DOHH2 (cell line): ENCODE measurements around the gene C16orf92.
A peak's percentile ranks its signal among the peaks of the same experiment; 100 is the strongest.
"Not testable (repeated sequence)": the region's sequence is repeated elsewhere in the genome, so short reads cannot be mapped to it uniquely, and the experiment has no call there.

Experiments
- H3F3A ChIP-seq: fragments of 200-600 bp; sonication (generic), shearing (Covaris generic); 2 replicates; pipeline ENCODE4 v1.6.0; 2016; ENCODE audit warnings: antibody characterized with exemption, mild to moderate bottlenecking; ENCODE audit not compliant: control insufficient read depth, insufficient read depth
- H3K27ac ChIP-seq: fragments of 200-600 bp; sonication (generic); 2 replicates; pipeline ENCODE4 v1.5.1; 2014; ENCODE audit warnings: low read depth, mild to moderate bottlenecking, low read length, moderate library complexity
- H3K27me3 ChIP-seq: fragments of 200-600 bp; sonication (generic); 2 replicates; pipeline ENCODE4 v1.6.1; 2014; ENCODE audit warnings: mild to moderate bottlenecking, low read length, mixed read lengths; ENCODE audit not compliant: control insufficient read depth
- H3K36me3 ChIP-seq: fragments of 200-600 bp; sonication (generic); 2 replicates; pipeline ENCODE4 v1.6.1; 2014; ENCODE audit warnings: mild to moderate bottlenecking, low read length, moderate library complexity, mixed read lengths; ENCODE audit not compliant: control insufficient read depth
- H3K4me1 ChIP-seq: fragments of 200-600 bp; sonication (generic); 2 replicates; pipeline ENCODE4 v1.6.1; 2014; ENCODE audit warnings: mild to moderate bottlenecking, low read length, mixed read lengths; ENCODE audit not compliant: control insufficient read depth
- H3K4me2 ChIP-seq: fragments of 200-600 bp; sonication (generic); 2 replicates; pipeline ENCODE4 v1.6.0; 2014; ENCODE audit warnings: mild to moderate bottlenecking, low read length, moderate library complexity
- H3K4me3 ChIP-seq: fragments of 200-600 bp; sonication (generic); 2 replicates; pipeline ENCODE4 v1.5.1; 2014; ENCODE audit warnings: mild to moderate bottlenecking, low read length, mixed read lengths
- H3K79me2 ChIP-seq: fragments of 200-600 bp; sonication (generic); 2 replicates; pipeline ENCODE4 v1.6.1; 2014; ENCODE audit warnings: mild to moderate bottlenecking, low read length, mixed read lengths; ENCODE audit not compliant: control insufficient read depth
- H3K9me2 ChIP-seq: fragments of 200-600 bp; sonication (generic); replicated peaks from 2 replicates; pipeline ENCODE4 v1.6.1; 2014; ENCODE audit warnings: mild to moderate bottlenecking, low read length, mixed read lengths; ENCODE audit not compliant: control insufficient read depth
- H3K9me3 ChIP-seq: fragments of 200-600 bp; sonication (generic); 2 replicates; pipeline ENCODE4 v1.6.1; 2014; ENCODE audit warnings: antibody characterized with exemption, low read length, mixed read lengths; ENCODE audit not compliant: control insufficient read depth, insufficient read depth
- H4K20me1 ChIP-seq: fragments of 200-600 bp; sonication (generic); 2 replicates; pipeline ENCODE4 v1.6.0; 2014; ENCODE audit warnings: low read depth, mild to moderate bottlenecking, antibody characterized with exemption, low read length, moderate library complexity; ENCODE audit not compliant: control insufficient read depth, insufficient read depth
- EZH2phosphoT487 ChIP-seq: fragments of 200-600 bp; sonication (generic); IDR thresholded peaks from 2 replicates; pipeline ENCODE4 v1.6.1; 2017; ENCODE audit warnings: borderline replicate concordance, mild to moderate bottlenecking, antibody characterized with exemption, low read length, moderate library complexity, mixed read lengths
- TF ChIP-seq, protein P1 (sequence below): fragments of 200-600 bp; sonication (generic); IDR thresholded peaks from one replicate; pipeline ENCODE4 v1.5.1; 2014; ENCODE audit warnings: antibody characterized with exemption, mild to moderate bottlenecking, low read depth, low read length; ENCODE audit not compliant: poor library complexity, severe bottlenecking

The C16orf92 gene

GRCh38 chr16:30032083-30032819, 9.3 kb downstream of the C16orf92 start:
- Histone ChIP-seq H3K4me3 (no peak overlapping the region), H3K4me1 (0 out of 2 replicates have a peak, but pooled peaks cover 3% of the 10 kb centered on the region), H3K9me2 (no peaks in the 10 kb centered on the region), H3K79me2 (no peaks in the 10 kb centered on the region), H3K36me3 (no peaks in the 10 kb centered on the region), H3K4me2 (no peak overlapping the region), H3K9me3 (peaks cover 4% of the 10 kb centered on the region; the same call in 1 of the 2 replicates), H3F3A (no peaks in the 10 kb centered on the region), H3K27me3 (peaks cover 38% of the 10 kb centered on the region), H3K27ac (no peak overlapping the region), H4K20me1 (no peaks in the 10 kb centered on the region)
- TF ChIP-seq EZH2phosphoT487, result no peak
- TF ChIP-seq, protein P1, sequence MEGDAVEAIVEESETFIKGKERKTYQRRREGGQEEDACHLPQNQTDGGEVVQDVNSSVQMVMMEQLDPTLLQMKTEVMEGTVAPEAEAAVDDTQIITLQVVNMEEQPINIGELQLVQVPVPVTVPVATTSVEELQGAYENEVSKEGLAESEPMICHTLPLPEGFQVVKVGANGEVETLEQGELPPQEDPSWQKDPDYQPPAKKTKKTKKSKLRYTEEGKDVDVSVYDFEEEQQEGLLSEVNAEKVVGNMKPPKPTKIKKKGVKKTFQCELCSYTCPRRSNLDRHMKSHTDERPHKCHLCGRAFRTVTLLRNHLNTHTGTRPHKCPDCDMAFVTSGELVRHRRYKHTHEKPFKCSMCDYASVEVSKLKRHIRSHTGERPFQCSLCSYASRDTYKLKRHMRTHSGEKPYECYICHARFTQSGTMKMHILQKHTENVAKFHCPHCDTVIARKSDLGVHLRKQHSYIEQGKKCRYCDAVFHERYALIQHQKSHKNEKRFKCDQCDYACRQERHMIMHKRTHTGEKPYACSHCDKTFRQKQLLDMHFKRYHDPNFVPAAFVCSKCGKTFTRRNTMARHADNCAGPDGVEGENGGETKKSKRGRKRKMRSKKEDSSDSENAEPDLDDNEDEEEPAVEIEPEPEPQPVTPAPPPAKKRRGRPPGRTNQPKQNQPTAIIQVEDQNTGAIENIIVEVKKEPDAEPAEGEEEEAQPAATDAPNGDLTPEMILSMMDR, result peak; percentile 97

GRCh38 chr16:30033270-30033669, 10.3 kb downstream of the C16orf92 start:
- Histone ChIP-seq H3K4me1 (0 out of 2 replicates have a peak, but pooled peaks cover 3% of the 10 kb centered on the region), H3K27me3 (peaks cover 28% of the 10 kb centered on the region), H3K4me2 (no peak overlapping the region), H3K9me3 (peaks cover 4% of the 10 kb centered on the region; the same call in 1 of the 2 replicates), H3K4me3 (no peak overlapping the region), H3K9me2 (no peaks in the 10 kb centered on the region), H4K20me1 (no peaks in the 10 kb centered on the region), H3K27ac (no peak overlapping the region), H3F3A (no peaks in the 10 kb centered on the region), H3K79me2 (no peaks in the 10 kb centered on the region), H3K36me3 (no peaks in the 10 kb centered on the region)
- TF ChIP-seq EZH2phosphoT487, result no peak
- TF ChIP-seq, protein P1, result no peak

GRCh38 chr16:30040221-30040620, 17.2 kb downstream of the C16orf92 start:
- Histone ChIP-seq H3F3A (no peaks in the 10 kb centered on the region), H3K27me3 (peaks cover 9% of the 10 kb centered on the region), H3K27ac (no peak overlapping the region), H3K79me2 (no peaks in the 10 kb centered on the region), H3K9me2 (no peaks in the 10 kb centered on the region), H3K9me3 (peaks cover 4% of the 10 kb centered on the region; the same call in 1 of the 2 replicates), H3K4me1 (peaks cover 4% of the 10 kb centered on the region), H3K36me3 (no peaks in the 10 kb centered on the region), H3K4me2 (no peak overlapping the region), H3K4me3 (no peak overlapping the region), H4K20me1 (no peaks in the 10 kb centered on the region)
- no peak for TF ChIP-seq EZH2phosphoT487
- TF ChIP-seq, protein P1, result no peak

- H3K4me3 ChIP-seq, H3F3A ChIP-seq, H4K20me1 ChIP-seq, H3K4me1 ChIP-seq, H3K9me3 ChIP-seq, H3K4me2 ChIP-seq, H3K27ac ChIP-seq, H3K9me2 ChIP-seq, H3K27me3 ChIP-seq, H3K36me3 ChIP-seq, H3K79me2 ChIP-seq: not testable (repeated sequence)
These were observed 17.7 kb downstream of the C16orf92 start for GRCh38 chr16:30040690-30041089.
